Measurements from ENCODE around the gene MRPL36.

The MRPL36 gene

DNA sequence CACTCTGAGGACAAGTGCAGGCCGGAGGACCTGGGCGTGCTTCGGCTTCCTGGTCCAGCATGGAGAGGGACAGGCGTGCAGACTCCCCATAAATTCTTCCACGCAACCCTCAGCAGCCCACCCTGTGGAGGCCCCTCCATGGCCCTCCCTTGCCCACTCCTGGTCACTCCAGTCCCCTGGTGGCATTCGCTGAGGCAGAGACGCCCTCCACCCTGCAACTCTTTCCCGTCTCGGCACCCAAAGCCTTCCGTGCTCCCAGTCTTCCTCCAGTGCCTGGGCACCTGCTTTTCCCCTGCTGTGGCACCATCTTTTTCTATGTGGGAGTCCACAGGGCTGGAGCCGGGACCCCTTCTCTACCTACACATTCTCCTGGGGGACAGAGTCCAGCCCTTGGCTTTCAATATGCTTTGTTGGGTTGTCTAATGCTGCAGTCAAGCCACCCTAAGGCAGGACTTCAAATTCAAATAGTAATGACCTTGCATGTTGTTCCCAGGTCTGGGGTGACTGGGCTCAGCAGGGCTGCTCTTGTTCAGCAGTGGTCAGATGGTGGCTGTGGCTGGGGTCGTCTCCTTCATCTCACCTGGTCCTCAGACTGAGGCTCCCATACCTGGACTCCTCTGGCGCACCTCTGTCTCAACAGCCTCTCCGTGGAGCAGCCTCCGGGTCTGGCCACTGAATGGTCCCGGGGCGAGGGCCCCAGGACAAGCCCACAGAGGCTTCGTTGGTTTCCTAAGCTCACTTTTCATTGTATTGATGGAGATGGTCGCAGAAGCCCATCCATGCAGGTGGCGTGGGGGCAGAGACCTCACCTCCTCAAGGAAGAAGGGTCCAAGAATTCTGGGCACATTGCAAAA is 15.2 kb downstream of the MRPL36 start:
- no peak for DNase-seq (ENCODE audit: low read depth in 1 of 2, low spot score in 1 of 2)
- Histone ChIP-seq H3K4me3 (replicated peaks; ENCODE audit: insufficient read depth, low read length) (no peak overlapping the region), H3K27ac (replicated peaks) (no peak overlapping the region), H3K27me3 (ENCODE audit: insufficient read depth, poor library complexity, severe bottlenecking) (no peaks in the 10 kb centered on the region)
- TF ChIP-seq GABPA (IDR thresholded peaks at IDR 0.05; ENCODE audit: low read depth) (no peak), POLR2AphosphoS5 (IDR thresholded peaks at IDR 0.05; ENCODE audit: low read depth) (no peak), SPI1 (IDR thresholded peaks at IDR 0.05; ENCODE audit: borderline replicate concordance, low read depth) (no peak)
- TF ChIP-seq, protein P1, sequence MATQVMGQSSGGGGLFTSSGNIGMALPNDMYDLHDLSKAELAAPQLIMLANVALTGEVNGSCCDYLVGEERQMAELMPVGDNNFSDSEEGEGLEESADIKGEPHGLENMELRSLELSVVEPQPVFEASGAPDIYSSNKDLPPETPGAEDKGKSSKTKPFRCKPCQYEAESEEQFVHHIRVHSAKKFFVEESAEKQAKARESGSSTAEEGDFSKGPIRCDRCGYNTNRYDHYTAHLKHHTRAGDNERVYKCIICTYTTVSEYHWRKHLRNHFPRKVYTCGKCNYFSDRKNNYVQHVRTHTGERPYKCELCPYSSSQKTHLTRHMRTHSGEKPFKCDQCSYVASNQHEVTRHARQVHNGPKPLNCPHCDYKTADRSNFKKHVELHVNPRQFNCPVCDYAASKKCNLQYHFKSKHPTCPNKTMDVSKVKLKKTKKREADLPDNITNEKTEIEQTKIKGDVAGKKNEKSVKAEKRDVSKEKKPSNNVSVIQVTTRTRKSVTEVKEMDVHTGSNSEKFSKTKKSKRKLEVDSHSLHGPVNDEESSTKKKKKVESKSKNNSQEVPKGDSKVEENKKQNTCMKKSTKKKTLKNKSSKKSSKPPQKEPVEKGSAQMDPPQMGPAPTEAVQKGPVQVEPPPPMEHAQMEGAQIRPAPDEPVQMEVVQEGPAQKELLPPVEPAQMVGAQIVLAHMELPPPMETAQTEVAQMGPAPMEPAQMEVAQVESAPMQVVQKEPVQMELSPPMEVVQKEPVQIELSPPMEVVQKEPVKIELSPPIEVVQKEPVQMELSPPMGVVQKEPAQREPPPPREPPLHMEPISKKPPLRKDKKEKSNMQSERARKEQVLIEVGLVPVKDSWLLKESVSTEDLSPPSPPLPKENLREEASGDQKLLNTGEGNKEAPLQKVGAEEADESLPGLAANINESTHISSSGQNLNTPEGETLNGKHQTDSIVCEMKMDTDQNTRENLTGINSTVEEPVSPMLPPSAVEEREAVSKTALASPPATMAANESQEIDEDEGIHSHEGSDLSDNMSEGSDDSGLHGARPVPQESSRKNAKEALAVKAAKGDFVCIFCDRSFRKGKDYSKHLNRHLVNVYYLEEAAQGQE (IDR thresholded peaks at IDR 0.05; ENCODE audit: insufficient replicate concordance, low read depth) = no peak
- TF ChIP-seq, protein P2, sequence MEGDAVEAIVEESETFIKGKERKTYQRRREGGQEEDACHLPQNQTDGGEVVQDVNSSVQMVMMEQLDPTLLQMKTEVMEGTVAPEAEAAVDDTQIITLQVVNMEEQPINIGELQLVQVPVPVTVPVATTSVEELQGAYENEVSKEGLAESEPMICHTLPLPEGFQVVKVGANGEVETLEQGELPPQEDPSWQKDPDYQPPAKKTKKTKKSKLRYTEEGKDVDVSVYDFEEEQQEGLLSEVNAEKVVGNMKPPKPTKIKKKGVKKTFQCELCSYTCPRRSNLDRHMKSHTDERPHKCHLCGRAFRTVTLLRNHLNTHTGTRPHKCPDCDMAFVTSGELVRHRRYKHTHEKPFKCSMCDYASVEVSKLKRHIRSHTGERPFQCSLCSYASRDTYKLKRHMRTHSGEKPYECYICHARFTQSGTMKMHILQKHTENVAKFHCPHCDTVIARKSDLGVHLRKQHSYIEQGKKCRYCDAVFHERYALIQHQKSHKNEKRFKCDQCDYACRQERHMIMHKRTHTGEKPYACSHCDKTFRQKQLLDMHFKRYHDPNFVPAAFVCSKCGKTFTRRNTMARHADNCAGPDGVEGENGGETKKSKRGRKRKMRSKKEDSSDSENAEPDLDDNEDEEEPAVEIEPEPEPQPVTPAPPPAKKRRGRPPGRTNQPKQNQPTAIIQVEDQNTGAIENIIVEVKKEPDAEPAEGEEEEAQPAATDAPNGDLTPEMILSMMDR (IDR thresholded peaks at IDR 0.05; ENCODE audit: insufficient read depth, low read length) = no peak

DNA sequence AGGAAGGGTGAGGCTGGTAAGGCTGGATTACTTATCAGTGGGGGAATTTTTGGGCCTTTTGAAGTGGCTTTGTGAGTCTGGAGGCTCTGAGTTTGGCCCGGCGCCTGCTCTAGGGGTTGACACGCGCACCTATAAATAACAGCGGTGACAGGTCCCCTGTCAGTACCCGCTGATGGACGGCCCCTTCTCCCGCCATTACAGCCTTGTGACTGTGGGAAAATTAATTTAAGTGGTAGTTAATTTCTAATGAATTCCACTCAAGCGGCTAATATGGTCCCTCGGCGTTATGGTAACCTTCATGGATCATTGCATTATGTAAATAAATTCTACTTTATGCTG is 16.5 kb downstream of the MRPL36 start:
- H3K27me3 ChIP-seq (ENCODE audit: insufficient read depth, poor library complexity, severe bottlenecking) = peaks cover 3% of the 10 kb centered on the region
- no peak overlapping the region for H3K4me3 ChIP-seq (replicated peaks; ENCODE audit: insufficient read depth, low read length)
- DNase-seq (ENCODE audit: low read depth in 1 of 2, low spot score in 1 of 2) = no peak
- no peak overlapping the region for H3K27ac ChIP-seq (replicated peaks)
- TF ChIP-seq POLR2AphosphoS5 (IDR thresholded peaks at IDR 0.05; ENCODE audit: low read depth) = no peak
- TF ChIP-seq SPI1 (IDR thresholded peaks at IDR 0.05; ENCODE audit: borderline replicate concordance, low read depth) = no peak
- TF ChIP-seq, protein P1 (IDR thresholded peaks at IDR 0.05; ENCODE audit: insufficient replicate concordance, low read depth) = no peak
- no peak for TF ChIP-seq GABPA (IDR thresholded peaks at IDR 0.05; ENCODE audit: low read depth)
- TF ChIP-seq, protein P2 (IDR thresholded peaks at IDR 0.05; ENCODE audit: insufficient read depth, low read length) = no peak

DNA sequence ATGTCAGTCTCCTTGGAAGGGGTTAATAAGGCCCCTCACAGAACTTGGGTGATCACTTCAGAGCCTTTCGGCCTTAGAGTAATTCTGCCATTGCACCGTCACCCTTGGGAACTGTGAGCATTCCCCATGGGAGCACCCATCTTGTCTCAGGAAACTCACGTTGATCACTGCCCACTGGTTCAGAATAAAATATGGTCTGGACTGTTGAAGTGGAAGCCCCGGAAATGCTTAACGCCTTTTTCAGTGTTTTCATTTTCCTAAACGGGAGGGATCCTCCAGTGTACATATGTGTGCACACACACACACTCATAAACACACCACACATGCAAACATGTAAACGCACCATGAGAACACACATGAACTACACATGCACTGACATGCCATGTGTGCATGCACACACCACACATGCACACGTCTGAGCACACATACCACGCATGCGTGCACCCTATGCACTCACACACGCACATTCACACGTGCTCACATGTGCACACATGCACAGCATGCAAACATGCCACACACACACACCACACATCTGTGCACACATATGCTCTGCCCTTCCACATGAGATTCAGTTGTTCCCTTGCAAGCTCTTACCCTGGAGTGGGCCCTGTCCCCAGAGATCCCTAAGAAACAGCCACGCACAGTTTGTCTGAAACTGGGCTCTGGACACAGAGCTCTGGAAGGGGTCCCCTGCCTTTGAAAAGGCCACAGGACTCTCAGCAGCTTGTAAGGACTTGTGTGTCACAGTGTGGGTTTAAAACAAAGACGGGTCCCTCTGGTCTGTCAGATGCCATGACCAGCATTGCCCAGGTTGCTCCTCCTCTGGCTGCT is 17.0 kb downstream of the MRPL36 start:
- TF ChIP-seq SPI1 (IDR thresholded peaks at IDR 0.05; ENCODE audit: borderline replicate concordance, low read depth) = no peak
- TF ChIP-seq POLR2AphosphoS5 (IDR thresholded peaks at IDR 0.05; ENCODE audit: low read depth) = no peak
- no peak for TF ChIP-seq GABPA (IDR thresholded peaks at IDR 0.05; ENCODE audit: low read depth)
- TF ChIP-seq, protein P2 (IDR thresholded peaks at IDR 0.05; ENCODE audit: insufficient read depth, low read length) = no peak
- TF ChIP-seq, protein P1 (IDR thresholded peaks at IDR 0.05; ENCODE audit: insufficient replicate concordance, low read depth) = no peak
- no peak for DNase-seq (ENCODE audit: low read depth in 1 of 2, low spot score in 1 of 2)
- Histone ChIP-seq H3K27ac (replicated peaks) (no peak overlapping the region), H3K4me3 (replicated peaks; ENCODE audit: insufficient read depth, low read length) (no peak overlapping the region), H3K27me3 (ENCODE audit: insufficient read depth, poor library complexity, severe bottlenecking) (peaks cover 3% of the 10 kb centered on the region)

Data from HL-60 (cell line).